ENCODE results near the gene EIF4A3.
"Not testable (repeated sequence)": the region's sequence is repeated elsewhere in the genome, so short reads cannot be mapped to it uniquely, and the experiment has no call there.

Gene EIF4A3

DNA sequence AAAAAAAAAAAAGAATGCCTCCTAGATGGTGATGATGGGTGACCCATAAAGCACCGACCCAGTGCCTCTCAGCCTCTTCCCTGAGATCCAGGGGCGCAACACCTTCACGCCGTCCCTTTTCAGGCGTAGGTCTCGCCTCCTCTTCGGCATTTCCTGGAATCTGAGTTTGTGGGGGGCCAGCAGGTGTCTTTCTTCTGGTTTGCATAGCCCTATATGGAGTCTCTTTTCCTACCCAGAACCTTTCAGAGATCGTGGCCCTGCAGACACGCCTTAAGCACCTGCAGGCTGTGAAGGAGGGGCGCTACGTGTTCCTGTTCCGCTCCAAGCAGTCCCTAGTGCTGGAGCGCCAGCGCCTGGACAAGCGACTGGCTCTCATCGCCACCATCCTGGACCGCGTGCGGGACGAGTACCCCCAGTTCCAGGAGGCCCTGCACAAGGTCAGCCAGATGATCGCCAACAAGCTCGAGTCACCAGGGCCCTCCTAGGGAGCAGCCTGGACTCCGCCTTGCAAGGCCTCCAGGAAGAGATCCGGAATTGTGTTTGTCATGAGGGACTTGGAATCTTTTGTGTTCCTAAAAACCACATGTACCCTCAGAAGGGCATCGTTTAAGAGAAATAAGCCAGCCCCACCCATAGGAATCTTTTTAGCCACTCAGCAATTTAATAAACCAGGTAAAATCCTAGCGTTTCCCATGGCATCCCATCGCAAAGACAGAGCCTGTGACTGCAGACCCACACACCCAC, 47.5 kb downstream of the EIF4A3 start:
- ATAC-seq, result no peak

DNA sequence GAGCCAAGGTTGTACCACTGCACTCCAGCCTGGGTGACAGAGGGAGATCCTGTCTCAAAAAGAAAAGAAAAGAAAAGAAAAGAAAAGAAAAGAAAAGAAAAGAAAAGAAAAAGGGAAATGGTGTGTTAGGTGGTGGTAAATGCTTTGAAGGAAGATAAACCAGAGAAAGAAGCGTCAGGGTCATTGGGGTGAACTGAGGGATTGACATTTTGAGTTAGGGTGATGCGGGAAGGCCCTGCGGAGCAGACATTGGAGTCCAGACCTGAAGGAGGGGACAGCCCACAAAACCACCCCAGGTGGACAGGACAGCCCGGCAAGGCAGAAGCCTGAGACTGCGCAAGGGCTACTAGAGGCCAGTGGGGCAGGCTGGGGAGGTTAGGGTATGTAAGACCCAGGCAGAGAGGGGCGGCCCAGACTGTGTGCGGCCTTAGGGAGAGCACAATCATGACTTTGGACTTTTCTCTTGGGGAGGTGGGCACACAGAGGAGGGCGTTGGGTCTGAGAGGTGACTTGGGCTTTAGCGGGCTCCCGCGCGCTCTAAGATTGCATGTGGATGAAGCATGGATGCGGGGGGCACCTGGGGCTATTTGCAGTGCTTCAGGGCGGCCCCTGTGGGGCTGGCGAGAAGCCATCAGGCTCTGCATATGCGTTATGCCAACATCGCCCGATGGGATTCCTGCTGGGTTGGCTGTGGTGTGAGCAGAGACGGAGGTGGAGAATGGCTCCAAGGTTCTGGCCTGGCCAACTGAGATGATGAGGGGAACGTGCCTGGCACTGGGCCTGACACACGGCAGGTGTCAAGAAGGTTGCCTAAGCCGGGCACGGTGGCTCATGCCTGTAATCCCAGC, 48.9 kb downstream of the EIF4A3 start:
- no peak for ATAC-seq

DNA sequence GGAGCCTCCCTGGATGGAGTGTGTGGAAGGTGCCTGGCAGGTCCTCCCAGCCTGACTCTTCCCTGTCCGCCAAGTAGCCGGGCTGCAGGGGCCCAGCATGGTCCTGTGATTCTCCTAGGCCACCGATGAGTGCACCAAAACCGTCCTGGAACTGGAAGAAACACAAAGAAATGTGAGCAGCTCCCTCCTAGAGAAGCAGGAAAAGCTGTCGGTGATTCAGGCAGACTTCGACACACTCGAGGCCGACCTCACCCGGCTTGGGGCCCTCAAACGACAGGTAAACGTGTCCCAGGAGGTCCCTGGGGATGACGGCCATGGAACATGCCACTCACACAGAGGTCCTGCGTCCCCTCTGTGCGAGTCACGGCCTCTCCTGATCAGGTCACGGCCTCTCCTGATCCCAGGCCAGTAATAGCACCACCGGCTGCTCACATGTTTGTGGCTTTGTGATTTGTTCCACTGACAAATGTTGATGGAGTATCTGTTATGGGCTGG, 49.8 kb downstream of the EIF4A3 start:
- no peak for ATAC-seq

DNA sequence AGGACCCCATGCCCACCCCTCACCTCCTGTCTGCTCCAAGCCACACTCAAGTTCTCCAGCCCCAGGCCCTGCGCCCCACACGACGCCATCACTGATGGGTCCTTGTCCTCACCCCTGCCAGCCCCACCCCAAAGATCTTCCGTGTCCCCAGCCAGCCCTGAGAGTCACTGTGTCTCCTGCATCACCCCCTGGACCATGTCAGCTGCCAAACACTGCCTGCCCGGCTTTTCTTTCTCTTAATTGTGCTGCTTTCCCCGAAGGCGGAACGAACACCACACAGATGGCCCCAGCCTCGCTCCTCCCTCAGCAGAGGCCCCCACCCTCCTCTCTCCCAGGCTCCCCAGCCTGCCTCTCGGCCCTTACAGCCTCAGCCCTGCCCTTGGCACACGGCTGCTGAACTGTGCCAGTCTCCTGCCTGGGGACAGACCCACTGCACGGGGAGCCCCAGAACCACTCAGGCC, 50.3 kb downstream of the EIF4A3 start:
- no peak for ATAC-seq

DNA sequence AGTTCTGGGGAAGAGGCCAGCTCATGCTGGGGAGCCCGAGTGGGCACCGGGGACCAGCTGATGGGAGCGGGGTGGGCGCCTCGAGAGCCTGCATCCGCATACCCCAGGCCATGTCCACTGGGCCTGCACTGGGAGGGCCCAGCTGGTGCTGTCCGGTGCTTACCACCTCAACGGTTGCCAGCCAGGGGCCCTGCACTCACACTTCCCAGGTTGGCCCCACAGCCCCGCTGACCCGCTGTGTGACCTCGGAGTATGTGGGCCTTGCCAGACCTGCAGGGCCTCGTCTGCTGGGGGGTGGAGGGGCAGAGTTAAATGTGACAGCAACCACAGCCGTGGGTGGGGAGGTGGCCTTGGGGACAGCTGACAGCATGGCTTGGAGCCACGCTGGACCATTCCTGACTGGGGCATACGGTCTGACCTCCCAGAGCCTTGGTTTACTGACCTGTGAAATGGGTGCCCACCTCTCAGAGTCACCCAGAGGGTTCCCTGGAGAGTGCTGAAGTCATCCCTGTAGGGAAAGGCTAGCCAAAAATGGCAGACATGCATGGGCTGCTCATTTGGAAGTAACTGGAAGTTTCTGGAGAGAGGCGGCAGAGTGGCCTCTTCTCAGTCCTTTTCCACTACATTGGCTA, 51.0 kb downstream of the EIF4A3 start:
- ATAC-seq, result no peak

DNA sequence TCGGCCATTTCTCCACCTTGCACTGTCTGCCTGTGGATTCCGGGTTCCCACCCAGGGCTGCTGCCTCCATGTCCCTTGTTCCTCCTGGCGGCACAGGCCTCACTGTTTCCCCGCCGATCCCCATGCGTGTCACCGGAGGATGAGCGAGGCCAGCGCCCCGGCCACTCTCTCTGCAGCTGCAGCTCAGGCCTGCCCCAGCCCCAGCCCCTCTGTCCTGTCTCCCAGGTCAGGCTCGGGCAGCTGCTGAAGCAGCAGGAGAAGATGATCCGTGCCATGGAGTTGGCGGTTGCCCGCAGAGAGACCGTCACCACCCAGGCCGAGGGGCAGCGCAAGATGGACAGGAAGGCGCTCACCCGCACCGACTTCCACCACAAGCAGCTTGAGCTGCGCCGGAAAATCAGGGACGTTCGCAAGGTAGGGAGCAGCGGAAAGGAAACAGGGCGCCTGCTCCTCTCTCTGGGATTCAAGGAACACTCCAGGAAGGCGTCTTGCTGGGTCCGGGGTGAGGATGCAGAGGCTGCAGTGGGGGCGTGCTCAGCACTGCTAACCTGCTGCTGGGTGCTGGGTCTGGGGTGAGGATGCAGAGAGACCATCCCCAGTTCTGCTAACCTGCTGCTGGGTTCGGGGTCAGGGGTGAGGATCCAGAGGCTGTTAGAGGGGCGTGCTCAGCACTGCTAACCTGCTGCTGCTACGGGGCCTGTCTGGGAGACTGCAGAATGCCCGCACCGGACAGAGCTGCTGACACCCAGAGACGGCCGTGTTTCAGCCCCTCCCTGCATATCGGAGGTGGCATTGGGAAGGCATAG, 51.7 kb downstream of the EIF4A3 start:
- ATAC-seq, result no peak

DNA sequence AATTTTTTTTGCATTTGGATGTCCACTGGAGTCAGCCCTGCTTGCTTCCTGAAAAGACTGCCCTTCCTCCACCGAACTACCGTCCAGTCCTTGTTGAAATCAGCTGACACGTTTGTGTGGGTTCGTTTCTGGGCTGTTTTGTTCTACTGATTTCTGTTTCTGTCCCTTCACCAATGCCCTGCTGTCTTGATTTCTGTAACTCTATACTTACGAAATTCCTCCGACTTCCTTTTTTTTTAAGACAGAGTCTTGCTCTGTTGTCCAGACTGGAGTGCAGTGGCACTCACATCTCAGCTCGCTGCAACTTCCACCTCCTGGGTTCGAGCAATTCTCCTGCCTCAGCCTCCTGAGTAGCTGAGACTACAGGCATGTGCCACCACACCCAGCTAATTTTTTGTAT, 54.0 kb downstream of the EIF4A3 start:
- no peak for ATAC-seq

DNA sequence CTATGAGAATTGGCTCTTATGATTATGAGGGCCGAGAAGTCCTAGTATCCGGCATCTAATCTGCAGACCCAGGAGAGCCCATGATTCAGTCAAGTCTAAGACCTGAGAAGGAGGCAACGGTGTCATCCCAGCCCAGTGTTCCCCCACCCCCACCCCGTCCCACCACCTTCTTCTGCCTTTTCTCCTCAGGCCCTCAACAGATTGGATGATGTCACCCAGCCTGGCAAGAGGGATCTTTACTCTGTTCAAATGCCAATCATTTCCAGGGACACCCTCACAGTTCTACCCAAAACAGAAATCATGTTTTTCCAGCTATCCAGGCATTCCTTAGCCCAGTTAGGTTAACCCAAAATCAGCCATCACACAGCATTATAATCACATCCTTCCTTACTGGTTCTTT, 55.6 kb downstream of the EIF4A3 start:
- ATAC-seq, result no peak

DNA sequence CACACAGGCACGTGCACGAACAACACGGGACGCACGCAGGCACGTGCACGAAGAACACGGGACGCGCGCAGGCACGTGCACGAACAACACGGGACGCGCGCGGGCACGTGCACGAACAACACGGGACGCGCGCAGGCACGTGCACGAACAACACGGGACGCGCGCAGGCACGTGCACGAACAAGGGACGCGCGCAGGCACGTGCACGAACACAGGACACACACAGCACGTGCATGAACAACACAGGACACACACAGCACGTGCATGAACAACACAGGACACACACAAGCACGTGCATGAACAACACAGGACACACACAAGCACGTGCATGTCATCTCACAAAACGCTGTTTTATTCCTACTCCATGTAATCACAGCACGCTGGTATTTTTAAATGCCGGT, 56.8 kb downstream of the EIF4A3 start:
- ATAC-seq, result not testable (repeated sequence)

DNA sequence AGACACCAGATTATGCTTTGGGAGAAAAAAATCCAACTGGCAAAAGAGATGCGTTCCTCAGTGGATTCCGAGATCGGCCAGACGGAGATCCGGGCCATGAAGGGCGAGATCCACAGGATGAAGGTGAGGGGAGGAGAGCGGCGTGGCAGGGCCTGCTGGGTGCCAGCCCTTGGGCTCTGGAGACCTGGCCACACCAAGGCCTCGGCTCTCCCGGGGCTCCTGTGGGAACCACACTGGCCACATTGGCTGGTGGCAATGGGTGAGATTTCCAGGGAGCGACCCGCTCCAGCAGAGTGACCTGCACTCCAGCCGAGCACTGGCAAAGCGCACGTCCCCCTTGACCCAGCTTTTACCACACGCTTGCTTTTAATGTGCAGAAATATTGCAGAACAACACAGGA, 57.2 kb downstream of the EIF4A3 start:
- no peak for ATAC-seq

DNA sequence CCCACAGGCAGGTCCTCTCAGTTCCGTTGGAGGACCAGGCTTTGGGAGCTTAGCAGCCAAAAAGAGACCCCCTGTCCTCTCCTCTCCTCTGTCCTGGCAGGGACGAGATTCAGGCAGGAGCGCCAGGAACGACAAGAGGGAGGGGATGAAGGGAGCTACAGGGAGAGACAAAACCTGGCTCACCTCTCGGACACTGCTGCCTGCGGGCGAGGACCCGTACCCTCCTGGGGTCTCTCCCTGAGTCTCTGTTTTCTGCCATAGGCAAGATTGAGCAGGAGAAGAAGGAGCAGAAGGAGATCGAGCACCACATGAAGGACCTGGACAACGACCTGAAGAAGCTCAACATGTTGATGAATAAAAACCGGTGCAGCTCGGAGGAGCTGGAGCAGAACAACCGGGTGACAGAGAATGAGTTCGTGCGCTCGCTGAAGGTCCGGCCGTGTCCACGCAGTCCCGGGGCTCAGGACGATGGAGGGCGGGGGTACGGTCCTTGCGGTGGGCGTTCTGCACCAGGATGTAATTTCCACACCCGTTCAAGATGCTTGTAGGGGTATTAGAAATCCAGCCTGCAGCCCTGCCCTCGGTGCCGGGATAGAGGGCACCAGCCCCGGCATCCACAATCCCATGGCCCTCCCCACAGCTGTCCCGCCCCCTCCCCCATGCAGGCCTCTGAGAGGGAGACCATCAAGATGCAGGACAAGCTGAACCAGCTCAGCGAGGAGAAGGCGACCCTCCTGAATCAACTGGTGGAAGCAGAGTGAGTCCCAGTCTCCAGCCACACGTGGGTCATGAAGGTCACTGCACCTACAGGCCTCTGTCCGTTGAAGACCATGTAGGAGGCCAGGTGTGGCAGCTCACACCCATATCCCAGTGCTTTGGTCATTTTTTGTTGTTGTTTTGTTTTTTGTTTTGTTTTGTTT, 59.3 kb downstream of the EIF4A3 start:
- no peak for ATAC-seq

DNA sequence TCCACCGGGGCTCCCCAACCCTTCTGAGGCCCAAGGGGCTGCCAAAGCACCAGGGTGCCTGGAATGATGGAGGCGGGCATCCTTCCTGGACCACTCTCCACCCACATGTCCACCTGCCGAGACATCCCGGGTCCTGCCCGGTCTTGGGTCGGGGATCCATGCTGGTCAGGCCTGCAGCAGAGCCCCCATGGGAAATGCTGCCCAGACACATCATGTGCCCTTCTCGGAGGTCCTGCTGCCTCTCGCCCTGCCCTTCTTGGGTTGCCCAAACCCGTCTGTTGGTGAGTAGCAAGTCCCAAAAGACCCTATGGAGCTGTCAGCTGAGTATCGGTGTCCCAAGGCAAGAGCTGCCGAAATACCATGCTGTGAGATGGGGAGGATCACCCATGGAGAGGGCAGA, 60.3 kb downstream of the EIF4A3 start:
- ATAC-seq, result no peak

DNA sequence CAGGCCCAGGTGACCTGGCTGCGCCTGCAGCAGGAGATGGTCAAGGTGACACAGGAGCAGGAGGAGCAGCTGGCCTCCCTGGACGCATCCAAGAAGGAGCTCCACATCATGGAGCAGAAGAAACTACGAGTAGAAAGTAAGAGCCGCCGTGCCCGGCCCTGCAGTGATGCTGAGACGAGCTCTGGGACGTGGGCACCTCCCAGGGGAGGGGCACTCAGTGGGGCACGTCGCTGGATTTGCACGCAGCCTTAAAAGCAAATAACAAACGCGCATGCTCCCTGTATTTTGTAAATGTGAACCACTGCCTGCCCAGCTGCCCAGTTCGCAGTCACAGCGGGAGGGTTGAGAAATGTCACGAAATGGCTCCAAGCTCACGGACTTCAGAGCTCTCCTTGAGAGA, 60.8 kb downstream of the EIF4A3 start:
- ATAC-seq, result no peak

DNA sequence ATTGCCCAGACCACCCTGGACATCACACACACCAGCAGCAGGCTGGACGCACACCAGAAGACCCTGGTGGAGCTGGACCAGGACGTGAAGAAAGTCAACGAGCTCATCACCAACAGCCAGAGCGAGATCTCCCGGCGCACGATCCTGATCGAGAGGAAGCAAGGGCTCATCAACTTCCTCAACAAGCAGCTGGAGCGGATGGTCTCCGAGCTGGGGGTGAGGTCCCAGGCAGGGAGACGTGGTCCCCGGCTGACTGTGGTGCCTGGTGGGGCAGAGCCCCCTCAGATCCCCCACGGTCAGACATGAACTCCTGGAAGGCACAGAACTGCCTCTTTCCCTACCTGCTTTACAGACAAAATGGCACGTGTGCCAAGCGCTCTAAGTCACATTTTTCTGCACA, 62.2 kb downstream of the EIF4A3 start:
- no peak for ATAC-seq
